CD4-positive, alpha-beta T cell treated with Interferon alpha-2 for 1 hour (primary cell): ENCODE data around the gene ZNF789.

Source experiments
- DNase-seq, 2 donors: peaks; one replicate each; pipeline ENCODE4 v3.0.0-alpha.2; 2020 to 2022

The ZNF789 gene

GRCh38 chr7:99459087-99459486 lies 13.6 kb upstream of the ZNF789 start:
- DNase-seq: peak in 1 of 2 donors; percentile 39

GRCh38 chr7:99460651-99461050 lies 12.0 kb upstream of the ZNF789 start:
- no peak for DNase-seq

- DNase-seq: no peak
Measured at GRCh38 chr7:99461221-99461620, 11.5 kb upstream of the ZNF789 start.

GRCh38 chr7:99465421-99465768 lies 7.3 kb upstream of the ZNF789 start:
- DNase-seq: no peak

GRCh38 chr7:99468336-99468918 lies 4.3 kb upstream of the ZNF789 start:
- no peak for DNase-seq

GRCh38 chr7:99469381-99470065 lies 3.2 kb upstream of the ZNF789 start:
- DNase-seq: no peak

DNA sequence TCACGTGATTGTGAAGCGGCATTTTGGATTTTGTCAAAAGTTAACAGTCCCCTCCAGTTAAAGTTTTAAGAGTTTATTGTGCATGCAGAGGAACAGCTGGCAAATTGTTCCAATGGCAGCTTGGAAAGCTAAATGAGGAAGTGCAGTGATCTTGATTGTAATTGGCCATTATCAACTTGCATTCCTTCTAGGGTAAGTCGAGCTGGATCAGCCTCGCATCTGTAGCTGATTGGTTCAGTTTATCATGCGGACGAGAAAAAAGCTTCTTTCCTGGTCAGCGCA lies 566 bp downstream of the ZNF789 start:
- DNase-seq: peak; percentile 13 to 49

DNA sequence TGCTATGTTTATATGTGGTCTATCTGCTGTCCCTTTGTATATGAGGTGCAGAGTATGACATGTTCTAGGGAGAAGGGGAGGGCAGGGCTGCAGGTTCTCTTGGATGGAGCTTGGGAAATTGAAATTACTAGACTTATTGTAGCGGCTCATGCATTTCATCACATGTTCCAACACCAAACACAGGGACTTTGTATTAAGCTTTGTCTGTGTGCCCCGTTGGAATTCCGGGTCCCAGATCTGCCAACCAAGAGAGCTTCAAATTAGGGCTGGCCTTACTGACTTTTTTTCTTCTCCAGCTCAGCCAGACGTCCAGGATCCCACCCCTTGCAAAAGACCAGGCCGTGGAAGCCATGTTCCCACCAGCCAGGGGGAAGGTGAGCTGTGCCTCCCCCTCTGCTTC lies 3.4 kb downstream of the ZNF789 start:
- DNase-seq: no peak

GRCh38 chr7:99478464-99479440 lies 6.1 kb downstream of the ZNF789 start:
- no peak for DNase-seq

DNA sequence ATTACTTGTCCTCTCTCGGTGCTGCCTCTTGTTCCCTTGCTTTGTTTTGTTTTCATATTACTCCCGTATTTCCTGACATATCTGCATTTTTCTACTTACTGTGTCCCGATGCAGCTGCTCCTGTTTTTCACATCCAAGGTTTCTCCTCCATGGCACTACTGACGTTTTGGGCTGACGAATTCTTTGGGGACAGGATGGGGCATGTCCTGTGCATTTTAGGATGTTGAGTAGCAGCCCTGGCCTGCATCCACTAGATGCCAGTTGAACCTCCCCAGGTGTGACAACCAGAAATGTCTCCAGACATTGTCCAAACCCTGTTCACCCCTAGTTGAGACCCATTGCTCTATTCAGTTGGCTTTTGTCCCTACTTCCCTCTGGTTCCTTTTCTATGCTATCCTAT lies 12.4 kb downstream of the ZNF789 start:
- no peak for DNase-seq

DNA sequence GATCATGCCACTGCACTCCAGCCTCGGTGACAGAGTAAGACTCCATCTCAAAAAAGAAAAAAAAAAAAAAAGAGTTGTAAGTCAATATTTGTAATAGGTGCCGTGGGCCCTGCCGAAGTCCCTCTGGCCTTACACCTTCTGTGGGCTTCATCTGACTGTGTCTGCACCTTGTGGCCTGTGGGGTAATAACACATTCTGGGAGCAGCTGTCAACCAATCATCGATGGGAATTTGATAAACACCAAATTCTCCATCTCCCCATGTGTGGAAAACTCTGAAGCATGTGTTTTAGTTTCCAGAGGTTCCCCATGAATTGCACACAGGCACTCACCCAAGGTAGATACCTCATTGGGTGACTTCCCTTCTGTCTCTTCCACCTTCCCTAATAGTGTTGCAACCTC lies 16.5 kb downstream of the ZNF789 start:
- DNase-seq: no peak

GRCh38 chr7:99490878-99491277 lies 18.2 kb downstream of the ZNF789 start:
- no peak for DNase-seq

DNA sequence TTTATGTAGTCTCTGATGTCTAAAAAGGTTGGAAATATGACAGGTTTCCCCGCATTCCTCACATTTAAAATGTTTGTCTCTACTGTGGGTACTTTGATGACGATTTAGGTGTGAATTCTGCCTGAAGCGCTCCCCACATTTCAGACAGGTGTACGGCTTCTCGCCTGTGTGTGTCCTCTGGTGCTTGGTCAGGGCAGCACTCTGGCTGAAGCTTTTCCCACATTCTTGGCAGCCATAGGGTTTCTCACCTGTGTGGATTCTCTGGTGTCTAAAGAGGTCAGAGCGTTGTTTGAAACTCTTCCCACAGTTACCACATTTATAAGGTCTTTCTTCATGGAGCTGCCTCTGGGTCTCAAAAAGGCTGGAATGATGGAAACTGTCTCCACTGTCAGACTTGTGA lies 21.1 kb downstream of the ZNF789 start:
- DNase-seq: no peak

- DNase-seq: peak in 1 of 2 donors; percentile 41
Measured at GRCh38 chr7:99497766-99498545, 25.3 kb downstream of the ZNF789 start.

GRCh38 chr7:99498546-99498944 lies 25.9 kb downstream of the ZNF789 start:
- no peak for DNase-seq

- DNase-seq: peak; percentile 17 to 64
Measured at GRCh38 chr7:99499371-99499720, 26.7 kb downstream of the ZNF789 start.

- DNase-seq: peak; percentile 88 to 91
Measured at GRCh38 chr7:99499721-99500636, 27.3 kb downstream of the ZNF789 start, which contains the start of gene ZNF394. ZNF394 (minus strand) TSS chr7:99500281; CDS start chr7:99500093, 188 bp downstream.

DNA sequence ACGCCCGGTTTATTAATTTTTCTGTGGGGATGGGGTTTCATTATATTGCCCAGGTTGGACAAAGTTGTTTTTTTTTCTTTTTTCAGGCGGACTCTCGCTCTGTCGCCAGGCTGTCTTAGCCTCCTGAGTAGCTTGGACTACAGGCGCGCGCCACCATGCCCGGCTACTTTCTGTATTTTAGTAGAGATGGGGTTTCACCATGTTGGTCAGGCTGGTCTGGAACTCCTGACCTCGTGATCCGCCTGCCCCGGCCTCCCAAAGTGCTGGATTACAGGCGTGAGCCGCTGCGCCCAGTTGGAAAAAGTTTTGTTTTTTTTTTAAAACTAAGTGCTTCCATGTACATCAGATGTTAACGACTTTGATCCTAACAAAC lies 27.9 kb downstream of the ZNF789 start:
- DNase-seq: no peak

DNA sequence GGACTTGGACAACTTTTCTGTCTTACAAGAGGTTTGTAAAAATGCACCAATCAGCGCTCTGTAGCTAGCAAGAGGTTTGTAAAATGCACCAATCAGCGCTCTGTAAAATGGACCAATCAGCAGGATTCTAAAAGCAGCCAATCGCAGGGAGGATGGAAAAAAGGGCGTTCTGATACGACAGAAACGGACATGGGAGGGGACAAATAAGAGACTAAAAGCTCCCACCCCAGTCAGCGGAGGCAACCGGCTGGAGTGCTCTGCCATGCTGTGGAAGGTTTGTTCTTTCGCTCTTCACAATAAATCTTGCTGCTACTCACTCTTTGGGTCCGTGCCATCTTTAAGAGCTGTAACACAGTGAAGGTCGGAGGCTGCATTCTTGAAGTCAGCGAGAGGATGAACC lies 28.5 kb downstream of the ZNF789 start:
- DNase-seq: peak in 1 of 2 donors; percentile 20

DNA sequence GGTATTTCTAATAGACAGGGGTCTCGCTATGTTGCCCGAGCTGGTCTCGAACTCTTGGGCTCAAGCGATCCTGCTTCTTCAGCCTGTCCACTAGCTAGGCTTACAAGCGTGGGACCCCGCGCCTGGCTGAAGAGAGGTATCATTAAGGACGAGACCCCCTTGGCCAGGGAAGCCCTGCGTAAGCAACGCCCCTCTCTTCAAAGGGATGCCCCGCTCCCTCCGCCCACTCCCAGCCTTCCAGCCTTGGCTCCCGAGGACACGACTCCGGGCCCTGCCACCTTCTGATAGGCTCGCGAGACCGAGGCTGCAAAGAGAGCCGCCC lies 31.6 kb downstream of the ZNF789 start:
- no peak for DNase-seq

DNA sequence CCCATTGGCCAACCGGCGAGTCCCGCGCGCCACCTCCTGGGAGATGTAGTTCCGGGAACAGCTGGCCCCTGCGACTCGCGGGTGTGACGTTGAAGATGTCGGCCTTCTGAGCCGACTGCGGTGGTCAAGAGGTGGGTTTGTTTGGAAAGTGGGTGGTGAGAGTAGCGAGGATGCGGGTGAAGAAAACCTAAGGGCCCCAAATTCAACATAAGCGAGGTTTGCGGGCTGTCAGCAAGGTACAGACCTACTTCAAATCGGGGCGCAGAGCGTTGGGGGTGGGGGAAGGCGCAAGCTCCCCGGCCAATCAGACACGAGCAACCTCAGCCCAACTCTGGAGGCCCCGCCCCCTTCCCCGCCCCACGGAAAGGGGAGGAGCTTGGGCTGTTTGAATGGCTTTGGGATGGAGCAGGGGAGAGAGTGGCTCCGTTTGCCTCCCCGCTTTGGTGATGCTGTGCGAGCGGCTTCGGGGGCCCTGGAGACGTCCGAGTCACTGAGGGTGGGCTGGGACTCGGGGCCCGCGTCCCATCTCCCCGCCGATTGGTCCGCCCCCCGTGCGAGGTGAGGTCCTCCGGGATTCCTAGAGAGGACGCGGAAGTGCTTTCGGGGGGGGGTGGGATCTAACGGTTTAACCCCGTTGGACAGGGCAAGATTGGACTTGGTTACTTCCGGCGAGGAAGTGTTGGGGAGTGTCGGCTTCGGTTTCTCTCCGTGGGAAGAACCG lies 32.1 kb downstream of the ZNF789 start, which contains the start of gene ZKSCAN5:
ZKSCAN5 (plus strand) TSS at position 60 of the 721 bp plus-strand sequence. CDS start 1,383 bp downstream, outside the sequence.
- DNase-seq: peak; percentile 95 to 97

DNA sequence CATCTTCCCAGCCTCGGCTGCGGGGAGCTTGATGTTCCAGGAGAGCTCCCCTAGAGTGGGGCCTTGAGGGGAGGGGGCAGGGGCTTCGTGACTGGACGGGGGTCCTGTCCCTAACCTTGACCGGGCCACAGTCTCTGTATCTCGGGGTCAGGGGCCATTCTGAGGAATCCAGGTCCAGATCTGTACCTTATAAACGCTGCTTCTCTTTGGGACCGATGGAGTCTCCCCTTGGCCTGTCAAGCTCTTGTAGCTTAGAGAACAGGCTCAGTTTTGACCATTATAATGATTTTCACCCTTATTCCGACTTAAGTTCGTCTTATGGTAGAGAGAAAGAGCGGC lies 32.6 kb downstream of the ZNF789 start:
- no peak for DNase-seq
